Renal cortical epithelial cell (primary cell): ENCODE measurements around the gene NUTF2. TPM values are rescaled to one million over a fixed set of nuclear protein-coding genes. Genes with fewer than 3 reads are reported as not detected.
"Not testable (repeated sequence)": the region's sequence is repeated elsewhere in the genome, so short reads cannot be mapped to it uniquely, and the experiment has no call there.

Experiments
- DNase-seq: peaks from one replicate; pipeline ENCODE4 v3.0.0-alpha.2; 2011; ENCODE audit warnings: low read depth
- total RNA-seq: library from RNA; depleted of rRNA; stranded (reverse); fragments of >200 nt; gene quantifications from 2 replicates; pipeline ENCODE4 v1.2.3, GENCODE V29; 2014

The NUTF2 gene
- total RNA-seq = 204 and 241 TPM in 2 replicates

- peak; percentile 72 for DNase-seq
Measured at GRCh38 chr16:67846320-67847063, at the start of gene NUTF2. Gene NUTF2 (plus strand): TSS chr16:67846933. CDS start chr16:67865131, 18,198 bp downstream.

GRCh38 chr16:67800338-67800926 is 46.3 kb upstream of the NUTF2 start:
- DNase-seq = no peak

- no peak for DNase-seq
Measured at GRCh38 chr16:67801241-67801640, 45.5 kb upstream of the NUTF2 start.

GRCh38 chr16:67801883-67802282 is 44.9 kb upstream of the NUTF2 start:
- DNase-seq = no peak

GRCh38 chr16:67803894-67804293 is 42.8 kb upstream of the NUTF2 start:
- no peak for DNase-seq

- DNase-seq = peak; percentile 18
Measured at GRCh38 chr16:67804853-67805542, 41.7 kb upstream of the NUTF2 start.

- no peak for DNase-seq
Measured at GRCh38 chr16:67805718-67806427, 40.9 kb upstream of the NUTF2 start.

GRCh38 chr16:67806428-67807147 is 40.1 kb upstream of the NUTF2 start, which contains the start of the genes RANBP10 and TSNAXIP1:
Gene RANBP10 (minus strand): TSS chr16:67806560. CDS start chr16:67806536, 24 bp downstream.
Gene TSNAXIP1 (plus strand): TSS chr16:67806889. CDS start chr16:67807150, 261 bp downstream.
- DNase-seq = peak; percentile 99

GRCh38 chr16:67807148-67807682 is 39.5 kb upstream of the NUTF2 start:
- DNase-seq = no peak

GRCh38 chr16:67811899-67812298 is 34.8 kb upstream of the NUTF2 start:
- no peak for DNase-seq

GRCh38 chr16:67814567-67814966 is 32.2 kb upstream of the NUTF2 start:
- DNase-seq = no peak

- no peak for DNase-seq
Measured at GRCh38 chr16:67820608-67821259, 26.0 kb upstream of the NUTF2 start.

- DNase-seq = no peak
Measured at GRCh38 chr16:67822511-67822910, 24.2 kb upstream of the NUTF2 start.

- DNase-seq = no peak
Measured at GRCh38 chr16:67825119-67825518, 21.6 kb upstream of the NUTF2 start.

- DNase-seq = no peak
Measured at GRCh38 chr16:67825906-67826305, 20.8 kb upstream of the NUTF2 start.

GRCh38 chr16:67828651-67829050 is 18.1 kb upstream of the NUTF2 start:
- no peak for DNase-seq

- DNase-seq = no peak
Measured at GRCh38 chr16:67833030-67833414, 13.7 kb upstream of the NUTF2 start.

GRCh38 chr16:67833415-67834241 is 13.1 kb upstream of the NUTF2 start:
- peak; percentile 75 for DNase-seq

- DNase-seq = no peak
Measured at GRCh38 chr16:67834242-67834614, 12.5 kb upstream of the NUTF2 start.

GRCh38 chr16:67837190-67837589 is 9.5 kb upstream of the NUTF2 start:
- DNase-seq = not testable (repeated sequence)
